ENCODE measurements around the gene SUGCT. TPM values are rescaled to one million over a fixed set of nuclear protein-coding genes. Genes with fewer than 3 reads are reported as not detected.

Gene SUGCT
- total and polyA plus RNA-seq, 2 of the 13 experiments (the other 11 are each of a cell fraction or from before 2014, with no cell fraction given): 10.1 to 22.2 TPM

GRCh38 chr7:40843338-40843985 lies 708.7 kb downstream of the SUGCT start (continued):
- TF ChIP-seq, protein P1, sequence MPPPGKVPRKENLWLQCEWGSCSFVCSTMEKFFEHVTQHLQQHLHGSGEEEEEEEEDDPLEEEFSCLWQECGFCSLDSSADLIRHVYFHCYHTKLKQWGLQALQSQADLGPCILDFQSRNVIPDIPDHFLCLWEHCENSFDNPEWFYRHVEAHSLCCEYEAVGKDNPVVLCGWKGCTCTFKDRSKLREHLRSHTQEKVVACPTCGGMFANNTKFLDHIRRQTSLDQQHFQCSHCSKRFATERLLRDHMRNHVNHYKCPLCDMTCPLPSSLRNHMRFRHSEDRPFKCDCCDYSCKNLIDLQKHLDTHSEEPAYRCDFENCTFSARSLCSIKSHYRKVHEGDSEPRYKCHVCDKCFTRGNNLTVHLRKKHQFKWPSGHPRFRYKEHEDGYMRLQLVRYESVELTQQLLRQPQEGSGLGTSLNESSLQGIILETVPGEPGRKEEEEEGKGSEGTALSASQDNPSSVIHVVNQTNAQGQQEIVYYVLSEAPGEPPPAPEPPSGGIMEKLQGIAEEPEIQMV (CRISPR knock-in tag; IDR thresholded peaks at IDR 0.05; ENCODE audit: low read depth): no peak
- TF ChIP-seq, protein P2, sequence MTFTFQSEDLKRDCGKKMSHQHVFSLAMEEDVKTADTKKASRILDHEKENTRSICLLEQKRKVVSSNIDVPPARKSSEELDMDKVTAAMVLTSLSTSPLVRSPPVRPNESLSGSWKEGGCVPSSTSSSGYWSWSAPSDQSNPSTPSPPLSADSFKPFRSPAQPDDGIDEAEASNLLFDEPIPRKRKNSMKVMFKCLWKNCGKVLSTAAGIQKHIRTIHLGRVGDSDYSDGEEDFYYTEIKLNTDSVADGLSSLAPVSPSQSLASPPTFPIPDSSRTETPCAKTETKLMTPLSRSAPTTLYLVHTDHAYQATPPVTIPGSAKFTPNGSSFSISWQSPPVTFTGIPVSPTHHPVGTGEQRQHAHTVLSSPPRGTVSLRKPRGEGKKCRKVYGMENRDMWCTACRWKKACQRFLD (CRISPR knock-in tag; IDR thresholded peaks at IDR 0.05; ENCODE audit: borderline replicate concordance): no peak
- TF ChIP-seq, protein P3, sequence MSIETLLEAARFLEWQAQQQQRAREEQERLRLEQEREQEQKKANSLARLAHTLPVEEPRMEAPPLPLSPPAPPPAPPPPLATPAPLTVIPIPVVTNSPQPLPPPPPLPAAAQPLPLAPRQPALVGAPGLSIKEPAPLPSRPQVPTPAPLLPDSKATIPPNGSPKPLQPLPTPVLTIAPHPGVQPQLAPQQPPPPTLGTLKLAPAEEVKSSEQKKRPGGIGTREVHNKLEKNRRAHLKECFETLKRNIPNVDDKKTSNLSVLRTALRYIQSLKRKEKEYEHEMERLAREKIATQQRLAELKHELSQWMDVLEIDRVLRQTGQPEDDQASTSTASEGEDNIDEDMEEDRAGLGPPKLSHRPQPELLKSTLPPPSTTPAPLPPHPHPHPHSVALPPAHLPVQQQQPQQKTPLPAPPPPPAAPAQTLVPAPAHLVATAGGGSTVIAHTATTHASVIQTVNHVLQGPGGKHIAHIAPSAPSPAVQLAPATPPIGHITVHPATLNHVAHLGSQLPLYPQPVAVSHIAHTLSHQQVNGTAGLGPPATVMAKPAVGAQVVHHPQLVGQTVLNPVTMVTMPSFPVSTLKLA (IDR thresholded peaks at IDR 0.05): no peak
- TF ChIP-seq WIZ (CRISPR knock-in tag; IDR thresholded peaks at IDR 0.05) (no peak), ERF (CRISPR knock-in tag; IDR thresholded peaks at IDR 0.05) (no peak), ZNF766 (CRISPR knock-in tag; IDR thresholded peaks at IDR 0.05; ENCODE audit: borderline replicate concordance) (no peak), SMAD9 (CRISPR knock-in tag; IDR thresholded peaks at IDR 0.05) (no peak)
- TF ChIP-seq, protein P4, sequence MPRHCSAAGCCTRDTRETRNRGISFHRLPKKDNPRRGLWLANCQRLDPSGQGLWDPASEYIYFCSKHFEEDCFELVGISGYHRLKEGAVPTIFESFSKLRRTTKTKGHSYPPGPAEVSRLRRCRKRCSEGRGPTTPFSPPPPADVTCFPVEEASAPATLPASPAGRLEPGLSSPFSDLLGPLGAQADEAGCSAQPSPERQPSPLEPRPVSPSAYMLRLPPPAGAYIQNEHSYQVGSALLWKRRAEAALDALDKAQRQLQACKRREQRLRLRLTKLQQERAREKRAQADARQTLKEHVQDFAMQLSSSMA (CRISPR knock-in tag; IDR thresholded peaks at IDR 0.05): no peak
